AG04449 (cell line): ENCODE data around the gene TMC8.

Experiments used
- CTCF ChIA-PET: fragments of 350-600 bp; formaldehyde crosslinking; extraction: SDS; loops from one replicate; lab custom pipeline; 2021; ENCODE audit warnings: antibody characterized with exemption; lab: Yijun Ruan, JAX
- POLR2A ChIA-PET: fragments of 400-600, 350-600 bp; formaldehyde crosslinking; extraction: SDS; loops from one replicate; lab custom pipeline; 2020; ENCODE audit warnings: antibody characterized with exemption, inconsistent platforms; lab: Yijun Ruan, JAX
- DNase-seq: peaks from one replicate; pipeline ENCODE4 v3.0.0-alpha.2; 2010; ENCODE audit warnings: low read depth, low spot score
- H3K4me3 ChIP-seq: 2 replicates; pipeline ENCODE4 v1.5.1; 2011; ENCODE audit warnings: low read depth, mild to moderate bottlenecking, control low read depth, low read length
- CTCF ChIP-seq: IDR thresholded peaks from one replicate; pipeline ENCODE4 v1.5.1; 2011; ENCODE audit warnings: mild to moderate bottlenecking, moderate library complexity, low read length, control low read depth, inconsistent platforms; ENCODE audit not compliant: insufficient read depth; ENCODE audit errors: missing control alignments

TMC8 gene

DNA sequence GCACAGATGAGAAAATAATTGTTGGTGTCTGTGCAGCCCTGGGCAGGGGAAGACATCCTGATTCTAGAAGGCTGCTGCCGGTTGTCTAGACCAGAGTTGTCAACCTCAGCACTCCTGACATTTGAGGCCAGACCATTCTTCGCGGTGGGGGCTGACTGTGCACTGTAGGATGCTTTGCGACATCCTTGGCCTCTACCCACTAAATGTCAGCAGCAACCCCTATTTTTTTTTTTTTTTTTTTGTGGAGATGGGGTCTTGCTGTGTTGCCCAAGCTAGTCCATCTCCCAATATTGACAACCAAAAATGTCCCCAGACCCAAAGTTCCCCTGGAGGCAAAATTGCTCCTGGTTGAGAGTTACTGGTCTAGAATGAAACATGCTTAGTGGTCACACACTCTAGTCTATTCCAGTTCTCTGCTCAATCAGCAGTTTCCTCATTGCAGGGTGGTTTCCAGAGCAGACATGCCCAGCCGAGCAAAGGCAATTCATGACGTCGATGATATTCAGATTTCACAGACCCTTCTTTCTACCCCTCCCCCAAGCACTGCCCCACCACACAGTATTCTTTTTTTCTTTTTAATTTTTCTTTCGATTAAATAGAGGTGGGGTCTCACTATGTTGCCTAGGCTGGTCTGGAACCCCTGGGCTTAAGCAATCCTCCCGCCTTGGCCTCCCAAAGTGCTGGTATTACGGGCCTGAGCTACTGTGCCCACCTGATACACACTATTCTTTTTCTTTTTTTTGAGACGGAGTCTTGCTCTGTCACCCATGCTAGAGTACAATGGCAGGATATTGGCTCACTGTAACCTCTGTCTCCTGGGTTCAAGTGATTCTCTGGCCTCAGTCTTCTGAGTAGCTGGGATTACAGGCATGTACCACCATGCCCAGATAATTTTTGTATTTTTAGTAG is 24.6 kb downstream of the TMC8 start:
- DNase-seq = no peak
- no peak overlapping the region for H3K4me3 ChIP-seq
- no peak for TF ChIP-seq CTCF
- CTCF ChIA-PET = no interaction called here
- POLR2A ChIA-PET = no interaction called here

DNA sequence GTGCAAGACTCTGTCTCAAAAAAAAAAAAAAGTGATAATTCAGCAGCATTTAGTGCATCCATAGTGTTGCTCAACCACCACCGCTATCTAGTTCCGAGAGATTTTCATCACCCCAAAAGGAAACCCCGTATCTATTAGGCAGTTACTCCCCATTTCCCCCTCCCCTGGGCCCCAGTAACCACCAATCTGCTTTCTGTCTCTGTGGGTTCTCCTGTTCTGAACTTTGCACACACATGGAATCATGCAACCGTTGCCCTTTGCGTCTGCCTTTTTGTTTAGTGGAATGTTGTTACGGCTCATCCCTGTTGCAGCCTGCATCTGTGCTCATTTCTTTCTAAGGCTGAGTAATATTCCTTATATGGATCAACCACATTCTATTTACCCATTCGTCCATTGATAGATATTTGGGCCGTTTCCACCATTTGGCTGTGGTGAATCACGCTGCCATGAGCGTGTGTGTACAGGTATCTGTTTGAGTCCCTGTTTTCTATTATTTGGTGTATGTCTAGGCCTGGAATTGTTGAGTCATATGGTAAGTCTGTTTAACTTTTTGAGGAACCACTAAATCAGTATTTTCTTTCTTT is 29.1 kb downstream of the TMC8 start:
- ChIA-PET CTCF (interaction anchor here (0.9 kb wide), 1 partner anchor 10 kb away, joined by 3 read pairs; no protein-coding TSS in a partner anchor), POLR2A (no interaction called here)
- DNase-seq = no peak
- no peak overlapping the region for H3K4me3 ChIP-seq
- TF ChIP-seq CTCF = no peak

DNA sequence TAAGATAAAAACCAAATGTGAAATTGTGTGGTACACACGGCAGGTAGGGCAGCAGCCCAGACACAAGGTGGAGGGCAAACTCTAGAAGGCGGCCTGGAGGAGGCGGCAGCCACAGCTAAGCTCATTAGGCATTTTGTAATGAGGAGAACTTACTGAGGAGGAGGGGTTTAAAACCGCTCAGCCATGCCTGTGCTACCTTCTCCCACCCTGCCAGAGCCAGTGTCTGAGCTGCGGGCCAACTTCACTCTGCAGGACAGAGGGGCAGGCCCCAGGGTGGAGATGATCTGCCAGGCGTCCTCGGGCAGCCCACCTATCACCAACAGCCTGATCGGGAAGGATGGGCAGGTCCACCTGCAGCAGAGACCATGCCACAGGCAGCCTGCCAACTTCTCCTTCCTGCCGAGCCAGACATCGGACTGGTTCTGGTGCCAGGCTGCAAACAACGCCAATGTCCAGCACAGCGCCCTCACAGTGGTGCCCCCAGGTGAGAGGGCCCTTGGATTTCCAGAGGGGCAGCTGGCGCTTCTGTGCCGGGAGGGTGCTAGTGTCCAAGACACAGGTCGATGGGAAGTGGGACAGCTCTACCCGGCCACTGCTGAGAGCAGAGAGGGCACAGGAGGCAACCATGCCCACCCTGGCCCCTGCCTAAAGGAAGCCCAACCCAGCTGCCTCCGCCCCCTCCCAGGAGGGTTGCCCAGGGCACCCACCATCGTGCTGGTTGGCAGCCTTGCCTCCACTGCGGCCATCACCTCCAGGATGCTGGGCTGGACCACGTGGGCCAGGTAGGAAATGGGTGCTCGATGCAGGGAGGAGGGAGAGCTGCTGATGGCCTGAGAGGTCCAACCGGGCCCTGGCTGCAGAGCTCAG is 33.5 kb downstream of the TMC8 start:
- no peak for DNase-seq
- ChIA-PET CTCF (interaction anchor here (4.4 kb wide), 1 partner anchor 12 kb away, joined by 28 read pairs; no protein-coding TSS in a partner anchor), POLR2A (interaction anchor here (0.5 kb wide), 1 partner anchor 29 kb away, joined by 3 read pairs; no protein-coding TSS in a partner anchor)
- no peak overlapping the region for H3K4me3 ChIP-seq
- TF ChIP-seq CTCF = no peak

- H3K4me3 ChIP-seq = no peak overlapping the region
- no peak for DNase-seq
- TF ChIP-seq CTCF = no peak
- ChIA-PET CTCF (interaction anchor here (4.4 kb wide), 1 partner anchor 11 kb away, joined by 28 read pairs; no protein-coding TSS in a partner anchor), POLR2A (no interaction called here)
Measured at GRCh38 chr17:78164748-78165607, 34.4 kb downstream of the TMC8 start.

GRCh38 chr17:78166416-78166815 is 35.8 kb downstream of the TMC8 start:
- ChIA-PET CTCF (interaction anchor here (2.3 kb wide), 1 partner anchor 10 kb away, joined by 11 read pairs; no protein-coding TSS in a partner anchor), POLR2A (interaction anchor here (0.8 kb wide), 1 partner anchor 22 kb away, joined by 3 read pairs; no protein-coding TSS in a partner anchor)
- H3K4me3 ChIP-seq = no peak overlapping the region
- DNase-seq = no peak
- TF ChIP-seq CTCF = no peak
